Heart right ventricle (tissue), 16 donors: ENCODE data around the gene NAALADL1. TPM values are rescaled to one million over a fixed set of nuclear protein-coding genes. Genes with fewer than 3 reads are reported as not detected.

Source experiments
- ATAC-seq, 8 donors: fragments of 200-7000 bp; cut with Tn5 transposase; one replicate each; pipeline ENCODE4 v1.9.1; 2020; ENCODE audit warnings: mild to moderate bottlenecking in 8 of 8, moderate library complexity in 8 of 8, moderate number of reproducible peaks in 1 of 8
- DNase-seq, 2 donors: peaks; one replicate each; pipeline ENCODE4 v3.0.0-alpha.2; 2020
- H3K27ac ChIP-seq, 10 donors: fragments of 200-600 bp; sonication (generic) in 2 of 10; one replicate each; pipeline versions ENCODE4 v1.5.0 to v1.8.0; 2020 to 2022; ENCODE audit warnings: mild to moderate bottlenecking in 3 of 10
- H3K27me3 ChIP-seq, 7 donors: fragments of 200-600 bp; one replicate each; pipeline ENCODE4 v1.8.0; 2021 to 2022; ENCODE audit warnings: mild to moderate bottlenecking in 2 of 7
- H3K36me3 ChIP-seq, 9 donors: fragments of 200-600 bp; sonication (generic) in 1 of 9; one replicate each; pipeline versions ENCODE4 v1.5.0 to v1.8.0; 2020 to 2022; ENCODE audit warnings: mild to moderate bottlenecking in 2 of 9
- H3K4me1 ChIP-seq, 9 donors: fragments of 200-600 bp; sonication (generic) in 1 of 9; one replicate each; pipeline versions ENCODE4 v1.5.0 to v1.8.0; 2020 to 2022; ENCODE audit warnings: mild to moderate bottlenecking in 4 of 9
- H3K4me3 ChIP-seq, 10 donors: fragments of 200-600 bp; sonication (generic) in 2 of 10; one replicate each; pipeline versions ENCODE4 v1.5.0 to v1.8.0; 2020 to 2022; ENCODE audit warnings: mild to moderate bottlenecking in 7 of 10, moderate library complexity in 2 of 10
- H3K9me3 ChIP-seq, 11 donors: fragments of 200-600 bp in 10 of 11; sonication (generic) in 2 of 11; one replicate each; pipeline versions ENCODE4 v1.5.0 to v1.8.0; 2013 to 2022; ENCODE audit warnings: mild to moderate bottlenecking in 2 of 11, control low read depth in 1 of 11, moderate library complexity in 1 of 11
- CTCF ChIP-seq, 9 donors: fragments of 200-600 bp; sonication (generic) in 2 of 9; IDR thresholded peaks; one replicate each; pipeline versions ENCODE4 v1.5.0 to v1.8.0; 2021 to 2022; ENCODE audit warnings: antibody characterized with exemption in 9 of 9, mild to moderate bottlenecking in 5 of 9, moderate library complexity in 1 of 9
- WGBS, 2 donors: extraction: QIAGEN DNeasy Blood & Tissue Kit; methylation state at CpG; one replicate each; pipeline ENCODE4 v1.1.7; 2013; ENCODE audit warnings: inconsistent platforms in 1 of 2; 5-methylcytosine and 5-hydroxymethylcytosine counted together
- intact Hi-C, 10 donors: fragments of 100-400 bp; cut with DNase I; formaldehyde crosslinking; loops; one replicate each; pipeline versions ENCODE4 v1.11.1 to v1.14.2; 2022
- polyA plus RNA-seq, 2 donors: library from polyadenylated mRNA; stranded (reverse); fragments of 200-250 nt; gene quantifications; one replicate each; pipeline ENCODE4 v1.2.3, GENCODE V29; 2013
- total RNA-seq, 10 donors: library from RNA; stranded (reverse); fragmentation: NEBNext Ultra II Directional in 3 of 10; extraction: Animal tissue kit (Norgen Biotek cat#: 25700) in 3 of 10; gene quantifications; one replicate each; pipeline versions ENCODE4 v1.2.1 to v1.2.4, GENCODE V29; 2021 to 2023
- donor health status: Arrhythmogenic right ventricular cardiomyopathy.
- donor health status: ischemic (EF 13 %, LVEDD 7.1; RV severe dilation, severe dysfunction).
- donor health status: healthy with polysubstance abuse.
- donor health status: DM: no; HTN: yes; CAD: no.
- donor health status: DM: no; HTN: no; CAD: no.
- donor health status: ischemic (EF 25% LVEDD 6.9; RV normal size, moderate dysfunction).
- donor health status: ischemic (EF 25% LVEDD 5.7; RV mildly dilated, moderate dysfunction).
- donor health status: healthy.
- donor health status: DM: yes; HTN: yes; CAD: no.
- donor health status: Ischemic cardiomyopathy.
- donor health status: ischemic (EF 35%, LVEDD 5.7; RV mildly dilated, moderate dysfunction).
- donor health status: nonischemic (EF 11% LVEDD 7.7; RV severe dilation, severe dysfunction).
- donor health status: DM: yes; HTN: yes; CAD: no.
- donor health status: PGD.
- donor health status: ischemic (EF 29% LVEDD 5.4; RV normal size, mild dysfunction).
- donor health status: nonischemic (EF 23%, LVEDD 6.1; RV moderate dilation, normal function).

The NAALADL1 gene
- total and polyA plus RNA-seq, 12 donors = 2.1 to 9.1 (median 3.9) TPM

- H3K9me3 ChIP-seq = no peaks in the 10 kb centered on the region
- intact Hi-C loops = loop anchor here in 8 of 10 donors (1.0 to 10.0 kb wide), 12 partner anchors 13 to 170 kb away; partner anchors contain the start of genes ZNHIT2 (in 4 of the 8), CDC42BPG (in 3 of the 8), ATG2A (in 2 of the 8) and SNX15 (in 2 of the 8)
- H3K36me3 ChIP-seq = peaks cover 0 to 24% (median 6%) of the 10 kb centered on the region in 9 donors
- peak overlapping the region; percentile 87 to 100 (median 98) for H3K27ac ChIP-seq
- 28 to 33% methylated on average over 23 of the region's 23 CpGs for WGBS, 2 donors
- no peak for TF ChIP-seq CTCF (IDR thresholded peaks at IDR 0.05)
- H3K4me3 ChIP-seq = peak overlapping the region; percentile 57 to 92 (median 76)
- no peaks in the 10 kb centered on the region for H3K27me3 ChIP-seq
- no peak for DNase-seq
- ATAC-seq = peak in 3 of 8 donors; percentile 1 to 18 (median 1)
- peaks cover 11 to 34% (median 20%) of the 10 kb centered on the region in 9 donors for H3K4me1 ChIP-seq
Observed at GRCh38 chr11:65014726-65015227, 43.6 kb downstream of the NAALADL1 start.

- WGBS, 2 donors = 0 to 1% methylated on average over 84 to 96 of the region's 96 CpGs
- Histone ChIP-seq H3K36me3 (peaks cover 0 to 18% (median 6%) of the 10 kb centered on the region in 9 donors), H3K9me3 (no peaks in the 10 kb centered on the region), H3K4me1 (peaks cover 11 to 34% (median 20%) of the 10 kb centered on the region in 9 donors), H3K27me3 (no peaks in the 10 kb centered on the region), H3K4me3 (peak within 1 kb of the TSS; percentile 57 to 92 (median 76)), H3K27ac (peak within 1 kb of the TSS; percentile 87 to 100 (median 98))
- peak; percentile 66 to 83 (median 78) for TF ChIP-seq CTCF (IDR thresholded peaks at IDR 0.05)
- peak; percentile 94 for DNase-seq
- intact Hi-C loops = loop anchor here in 8 of 10 donors (1.0 to 10.0 kb wide), 12 partner anchors 13 to 169 kb away; partner anchors contain the start of genes ZNHIT2 (in 4 of the 8), CDC42BPG (in 3 of the 8), ATG2A (in 2 of the 8) and SNX15 (in 2 of the 8)
- ATAC-seq = peak; percentile 93 to 96 (median 96)
Observed at GRCh38 chr11:65013888-65014725, 44.2 kb downstream of the NAALADL1 start, which contains the start of gene ARL2. Gene ARL2, plus strand, starts transcription at chr11:65014160. Its CDS starts 48 bp downstream, at chr11:65014208.

- peaks cover 11 to 34% (median 20%) of the 10 kb centered on the region in 9 donors for H3K4me1 ChIP-seq
- H3K9me3 ChIP-seq = no peaks in the 10 kb centered on the region
- TF ChIP-seq CTCF (IDR thresholded peaks at IDR 0.05) = peak; percentile 65 to 74 (median 71)
- peak overlapping the region; percentile 57 to 92 (median 76) for H3K4me3 ChIP-seq
- ATAC-seq (peak; percentile 90 to 97 (median 94)), DNase-seq (peak; percentile 91 to 92)
- 14 to 15% methylated on average over 22 of the region's 22 CpGs for WGBS, 2 donors
- H3K27ac ChIP-seq = peak overlapping the region; percentile 87 to 100 (median 98)
- intact Hi-C loops = loop anchor here in 8 of 10 donors (5.0 to 10.0 kb wide), 10 partner anchors 71 to 169 kb away; partner anchors contain the start of genes CDC42BPG (in 3 of the 8), ZNHIT2 (in 3 of the 8), ATG2A (in 2 of the 8) and CDCA5 (in 1 of the 8)
- H3K27me3 ChIP-seq = no peaks in the 10 kb centered on the region
- peaks cover 0 to 10% (median 2%) of the 10 kb centered on the region in 9 donors for H3K36me3 ChIP-seq
Observed at GRCh38 chr11:65013130-65013887, 45.0 kb downstream of the NAALADL1 start.
